ENCODE results near the gene SLC37A2. TPM values are rescaled to one million over a fixed set of nuclear protein-coding genes. Genes with fewer than 3 reads are reported as not detected.

SLC37A2 gene
- total and polyA plus RNA-seq, 2 of the 13 experiments (the other 11 are each of a cell fraction or from before 2014, with no cell fraction given): 4.6 to 7.1 TPM

DNA sequence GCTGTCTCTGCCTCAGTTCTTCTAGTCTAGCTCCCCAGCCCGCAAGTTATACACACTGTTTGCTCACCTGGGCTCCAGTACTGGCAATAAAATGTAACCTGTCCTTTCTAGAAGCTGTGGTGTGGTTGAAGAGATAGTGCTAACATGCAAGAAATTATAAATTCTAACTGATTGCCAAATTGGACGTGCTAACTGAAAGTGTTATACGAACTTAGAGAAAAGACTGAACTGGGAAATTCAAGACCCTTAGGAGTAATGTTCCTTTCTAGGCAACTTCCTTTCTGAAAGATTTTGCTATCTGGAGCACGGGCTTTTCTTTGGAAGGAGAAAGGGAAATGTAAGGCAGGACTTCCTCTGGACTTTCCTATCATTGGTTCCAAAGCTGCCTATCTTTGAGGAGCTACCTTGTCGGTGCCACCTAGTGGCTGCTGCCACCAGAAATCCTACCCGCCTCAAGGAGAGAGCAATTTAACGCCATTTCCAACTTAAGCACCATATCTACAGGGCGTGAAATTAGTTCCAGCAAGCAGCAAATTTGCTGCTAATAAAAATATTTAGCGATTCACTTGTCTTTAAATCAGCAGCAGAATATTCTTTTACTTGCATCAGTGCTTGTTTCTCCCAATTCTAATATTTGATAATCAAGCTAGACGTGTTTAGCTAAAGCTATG lies 61.0 kb downstream of the SLC37A2 start (continued):
- TF ChIP-seq, protein P1, sequence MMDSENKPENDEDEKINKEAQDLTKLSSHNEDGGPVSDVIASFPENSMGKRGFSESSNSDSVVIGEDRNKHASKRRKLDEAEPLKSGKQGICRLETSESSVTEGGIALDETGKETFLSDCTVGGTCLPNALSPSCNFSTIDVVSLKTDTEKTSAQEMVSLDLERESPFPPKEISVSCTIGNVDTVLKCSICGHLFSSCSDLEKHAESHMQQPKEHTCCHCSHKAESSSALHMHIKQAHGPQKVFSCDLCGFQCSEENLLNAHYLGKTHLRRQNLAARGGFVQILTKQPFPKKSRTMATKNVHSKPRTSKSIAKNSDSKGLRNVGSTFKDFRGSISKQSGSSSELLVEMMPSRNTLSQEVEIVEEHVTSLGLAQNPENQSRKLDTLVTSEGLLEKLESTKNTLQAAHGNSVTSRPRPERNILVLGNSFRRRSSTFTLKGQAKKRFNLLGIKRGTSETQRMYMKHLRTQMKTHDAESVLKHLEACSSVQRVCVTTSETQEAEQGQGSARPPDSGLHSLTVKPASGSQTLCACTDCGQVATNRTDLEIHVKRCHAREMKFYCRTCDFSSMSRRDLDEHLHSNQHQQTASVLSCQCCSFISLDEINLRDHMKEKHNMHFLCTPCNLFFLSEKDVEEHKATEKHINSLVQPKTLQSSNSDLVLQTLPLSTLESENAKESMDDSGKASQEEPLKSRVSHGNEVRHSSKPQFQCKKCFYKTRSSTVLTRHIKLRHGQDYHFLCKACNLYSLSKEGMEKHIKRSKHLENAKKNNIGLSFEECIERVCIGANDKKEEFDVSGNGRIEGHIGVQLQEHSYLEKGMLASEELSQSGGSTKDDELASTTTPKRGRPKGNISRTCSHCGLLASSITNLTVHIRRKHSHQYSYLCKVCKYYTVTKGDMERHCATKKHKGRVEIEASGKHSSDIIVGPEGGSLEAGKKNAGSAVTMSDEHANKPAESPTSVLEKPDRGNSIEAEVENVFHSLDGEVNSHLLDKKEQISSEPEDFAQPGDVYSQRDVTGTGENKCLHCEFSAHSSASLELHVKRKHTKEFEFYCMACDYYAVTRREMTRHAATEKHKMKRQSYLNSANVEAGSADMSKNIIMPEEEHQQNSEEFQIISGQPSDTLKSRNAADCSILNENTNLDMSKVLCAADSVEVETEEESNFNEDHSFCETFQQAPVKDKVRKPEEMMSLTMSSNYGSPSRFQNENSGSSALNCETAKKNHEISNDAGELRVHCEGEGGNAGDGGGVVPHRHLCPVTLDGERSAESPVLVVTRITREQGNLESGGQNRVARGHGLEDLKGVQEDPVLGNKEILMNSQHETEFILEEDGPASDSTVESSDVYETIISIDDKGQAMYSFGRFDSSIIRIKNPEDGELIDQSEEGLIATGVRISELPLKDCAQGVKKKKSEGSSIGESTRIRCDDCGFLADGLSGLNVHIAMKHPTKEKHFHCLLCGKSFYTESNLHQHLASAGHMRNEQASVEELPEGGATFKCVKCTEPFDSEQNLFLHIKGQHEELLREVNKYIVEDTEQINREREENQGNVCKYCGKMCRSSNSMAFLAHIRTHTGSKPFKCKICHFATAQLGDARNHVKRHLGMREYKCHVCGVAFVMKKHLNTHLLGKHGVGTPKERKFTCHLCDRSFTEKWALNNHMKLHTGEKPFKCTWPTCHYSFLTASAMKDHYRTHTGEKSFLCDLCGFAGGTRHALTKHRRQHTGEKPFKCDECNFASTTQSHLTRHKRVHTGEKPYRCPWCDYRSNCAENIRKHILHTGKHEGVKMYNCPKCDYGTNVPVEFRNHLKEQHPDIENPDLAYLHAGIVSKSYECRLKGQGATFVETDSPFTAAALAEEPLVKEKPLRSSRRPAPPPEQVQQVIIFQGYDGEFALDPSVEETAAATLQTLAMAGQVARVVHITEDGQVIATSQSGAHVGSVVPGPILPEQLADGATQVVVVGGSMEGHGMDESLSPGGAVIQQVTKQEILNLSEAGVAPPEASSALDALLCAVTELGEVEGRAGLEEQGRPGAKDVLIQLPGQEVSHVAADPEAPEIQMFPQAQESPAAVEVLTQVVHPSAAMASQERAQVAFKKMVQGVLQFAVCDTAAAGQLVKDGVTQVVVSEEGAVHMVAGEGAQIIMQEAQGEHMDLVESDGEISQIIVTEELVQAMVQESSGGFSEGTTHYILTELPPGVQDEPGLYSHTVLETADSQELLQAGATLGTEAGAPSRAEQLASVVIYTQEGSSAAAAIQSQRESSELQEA (CRISPR knock-in tag; IDR thresholded peaks at IDR 0.05; ENCODE audit: not compliant biosample characterization): no peak
- TF ChIP-seq IKZF1 (IDR thresholded peaks at IDR 0.05) (no peak), ZNF281 (CRISPR knock-in tag; IDR thresholded peaks at IDR 0.05; ENCODE audit: borderline replicate concordance) (no peak), POLR2AphosphoS5 (IDR thresholded peaks at IDR 0.05; ENCODE audit: low read depth, low read length) (peak; percentile 57; the same call in 1 of the 2 replicates), MTA3 (CRISPR knock-in tag; IDR thresholded peaks at IDR 0.05) (no peak), ZNF883 (CRISPR knock-in tag; IDR thresholded peaks at IDR 0.05; ENCODE audit: not compliant biosample characterization) (no peak), TRAFD1 (CRISPR knock-in tag; IDR thresholded peaks at IDR 0.05; ENCODE audit: borderline replicate concordance) (no peak), TCF7 (IDR thresholded peaks at IDR 0.05; ENCODE audit: low read depth) (no peak), FOXC1 (CRISPR knock-in tag; IDR thresholded peaks at IDR 0.05; ENCODE audit: borderline replicate concordance) (no peak)
- TF ChIP-seq, protein P2, sequence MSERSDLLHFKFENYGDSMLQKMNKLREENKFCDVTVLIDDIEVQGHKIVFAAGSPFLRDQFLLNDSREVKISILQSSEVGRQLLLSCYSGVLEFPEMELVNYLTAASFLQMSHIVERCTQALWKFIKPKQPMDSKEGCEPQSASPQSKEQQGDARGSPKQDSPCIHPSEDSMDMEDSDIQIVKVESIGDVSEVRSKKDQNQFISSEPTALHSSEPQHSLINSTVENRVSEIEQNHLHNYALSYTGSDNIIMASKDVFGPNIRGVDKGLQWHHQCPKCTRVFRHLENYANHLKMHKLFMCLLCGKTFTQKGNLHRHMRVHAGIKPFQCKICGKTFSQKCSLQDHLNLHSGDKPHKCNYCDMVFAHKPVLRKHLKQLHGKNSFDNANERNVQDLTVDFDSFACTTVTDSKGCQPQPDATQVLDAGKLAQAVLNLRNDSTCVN (CRISPR knock-in tag; IDR thresholded peaks at IDR 0.05; ENCODE audit: borderline replicate concordance): no peak
- TF ChIP-seq, protein P3, sequence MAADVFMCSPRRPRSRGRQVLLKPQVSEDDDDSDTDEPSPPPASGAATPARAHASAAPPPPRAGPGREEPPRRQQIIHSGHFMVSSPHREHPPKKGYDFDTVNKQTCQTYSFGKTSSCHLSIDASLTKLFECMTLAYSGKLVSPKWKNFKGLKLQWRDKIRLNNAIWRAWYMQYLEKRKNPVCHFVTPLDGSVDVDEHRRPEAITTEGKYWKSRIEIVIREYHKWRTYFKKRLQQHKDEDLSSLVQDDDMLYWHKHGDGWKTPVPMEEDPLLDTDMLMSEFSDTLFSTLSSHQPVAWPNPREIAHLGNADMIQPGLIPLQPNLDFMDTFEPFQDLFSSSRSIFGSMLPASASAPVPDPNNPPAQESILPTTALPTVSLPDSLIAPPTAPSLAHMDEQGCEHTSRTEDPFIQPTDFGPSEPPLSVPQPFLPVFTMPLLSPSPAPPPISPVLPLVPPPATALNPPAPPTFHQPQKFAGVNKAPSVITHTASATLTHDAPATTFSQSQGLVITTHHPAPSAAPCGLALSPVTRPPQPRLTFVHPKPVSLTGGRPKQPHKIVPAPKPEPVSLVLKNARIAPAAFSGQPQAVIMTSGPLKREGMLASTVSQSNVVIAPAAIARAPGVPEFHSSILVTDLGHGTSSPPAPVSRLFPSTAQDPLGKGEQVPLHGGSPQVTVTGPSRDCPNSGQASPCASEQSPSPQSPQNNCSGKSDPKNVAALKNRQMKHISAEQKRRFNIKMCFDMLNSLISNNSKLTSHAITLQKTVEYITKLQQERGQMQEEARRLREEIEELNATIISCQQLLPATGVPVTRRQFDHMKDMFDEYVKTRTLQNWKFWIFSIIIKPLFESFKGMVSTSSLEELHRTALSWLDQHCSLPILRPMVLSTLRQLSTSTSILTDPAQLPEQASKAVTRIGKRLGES (CRISPR knock-in tag; IDR thresholded peaks at IDR 0.05; ENCODE audit: borderline replicate concordance): no peak
